PC-9 (cell line): ENCODE results near the gene CBLB.

Experiments
- CTCF ChIP-seq: fragments of 200-600 bp; sonication (generic); conservative IDR thresholded peaks from 2 replicates; pipeline ENCODE4 v1.6.1; 2017; ENCODE audit warnings: mixed run types, antibody characterized with exemption, mild to moderate bottlenecking, moderate library complexity
- EZH2 ChIP-seq: fragments of 200-600 bp; sonication (generic); IDR thresholded peaks from 2 replicates; pipeline ENCODE4 v1.8.0; 2017; ENCODE audit warnings: antibody characterized with exemption, low read depth

- TF ChIP-seq EZH2 (no peak), CTCF (no peak)
These were observed 22.0 kb downstream of the CBLB start for GRCh38 chr3:105846809-105847208.
